Prostate gland (tissue), 2 donors: ENCODE data around the gene IFT57.

ENCODE experiments used
- CTCF ChIP-seq, 4 experiments: fragments of 200-600 bp in 2 of 4; fragments of 450-650 bp in 2 of 4; sonication (generic) in 2 of 4; IDR thresholded peaks; 1 replicate in 3 of 4; 2 replicates in 1 of 4; pipeline ENCODE4 v1.5.1; 2016 to 2019; ENCODE audit warnings: antibody characterized with exemption in 4 of 4, mild to moderate bottlenecking in 2 of 4, moderate library complexity in 2 of 4
- POLR2A ChIP-seq: fragments of 450-650 bp; IDR thresholded peaks from one replicate; pipeline ENCODE4 v1.6.1; 2016; ENCODE audit warnings: antibody characterized with exemption, mild to moderate bottlenecking

GRCh38 chr3:108127301-108127988 lies 94.8 kb downstream of the IFT57 start:
- no peak for TF ChIP-seq CTCF (IDR thresholded peaks at IDR 0.05)
- TF ChIP-seq POLR2A: no peak
